DOHH2 (cell line): Measurements from ENCODE around the gene PROC.

Experiments
- H3F3A ChIP-seq: fragments of 200-600 bp; sonication (generic), shearing (Covaris generic); 2 replicates; pipeline ENCODE4 v1.6.0; 2016; ENCODE audit warnings: antibody characterized with exemption, mild to moderate bottlenecking; ENCODE audit not compliant: control insufficient read depth, insufficient read depth
- H3K27ac ChIP-seq: fragments of 200-600 bp; sonication (generic); 2 replicates; pipeline ENCODE4 v1.5.1; 2014; ENCODE audit warnings: low read depth, mild to moderate bottlenecking, low read length, moderate library complexity
- H3K27me3 ChIP-seq: fragments of 200-600 bp; sonication (generic); 2 replicates; pipeline ENCODE4 v1.6.1; 2014; ENCODE audit warnings: mild to moderate bottlenecking, low read length, mixed read lengths; ENCODE audit not compliant: control insufficient read depth
- H3K36me3 ChIP-seq: fragments of 200-600 bp; sonication (generic); 2 replicates; pipeline ENCODE4 v1.6.1; 2014; ENCODE audit warnings: mild to moderate bottlenecking, low read length, moderate library complexity, mixed read lengths; ENCODE audit not compliant: control insufficient read depth
- H3K4me1 ChIP-seq: fragments of 200-600 bp; sonication (generic); 2 replicates; pipeline ENCODE4 v1.6.1; 2014; ENCODE audit warnings: mild to moderate bottlenecking, low read length, mixed read lengths; ENCODE audit not compliant: control insufficient read depth
- H3K4me2 ChIP-seq: fragments of 200-600 bp; sonication (generic); 2 replicates; pipeline ENCODE4 v1.6.0; 2014; ENCODE audit warnings: mild to moderate bottlenecking, low read length, moderate library complexity
- H3K4me3 ChIP-seq: fragments of 200-600 bp; sonication (generic); 2 replicates; pipeline ENCODE4 v1.5.1; 2014; ENCODE audit warnings: mild to moderate bottlenecking, low read length, mixed read lengths
- H3K79me2 ChIP-seq: fragments of 200-600 bp; sonication (generic); 2 replicates; pipeline ENCODE4 v1.6.1; 2014; ENCODE audit warnings: mild to moderate bottlenecking, low read length, mixed read lengths; ENCODE audit not compliant: control insufficient read depth
- H3K9me2 ChIP-seq: fragments of 200-600 bp; sonication (generic); replicated peaks from 2 replicates; pipeline ENCODE4 v1.6.1; 2014; ENCODE audit warnings: mild to moderate bottlenecking, low read length, mixed read lengths; ENCODE audit not compliant: control insufficient read depth
- H3K9me3 ChIP-seq: fragments of 200-600 bp; sonication (generic); 2 replicates; pipeline ENCODE4 v1.6.1; 2014; ENCODE audit warnings: antibody characterized with exemption, low read length, mixed read lengths; ENCODE audit not compliant: control insufficient read depth, insufficient read depth
- H4K20me1 ChIP-seq: fragments of 200-600 bp; sonication (generic); 2 replicates; pipeline ENCODE4 v1.6.0; 2014; ENCODE audit warnings: low read depth, mild to moderate bottlenecking, antibody characterized with exemption, low read length, moderate library complexity; ENCODE audit not compliant: control insufficient read depth, insufficient read depth
- CTCF ChIP-seq: fragments of 200-600 bp; sonication (generic); IDR thresholded peaks from one replicate; pipeline ENCODE4 v1.5.1; 2014; ENCODE audit warnings: antibody characterized with exemption, mild to moderate bottlenecking, low read depth, low read length; ENCODE audit not compliant: poor library complexity, severe bottlenecking
- EZH2phosphoT487 ChIP-seq: fragments of 200-600 bp; sonication (generic); IDR thresholded peaks from 2 replicates; pipeline ENCODE4 v1.6.1; 2017; ENCODE audit warnings: borderline replicate concordance, mild to moderate bottlenecking, antibody characterized with exemption, low read length, moderate library complexity, mixed read lengths

Gene PROC

GRCh38 chr2:127378720-127379119 lies 39.5 kb upstream of the PROC start:
- no peaks in the 10 kb centered on the region for H3K9me2 ChIP-seq
- H3K9me3 ChIP-seq, result peaks cover 11% of the 10 kb centered on the region; the same call in 1 of the 2 replicates
- H3K27me3 ChIP-seq, result no peaks in the 10 kb centered on the region
- TF ChIP-seq EZH2phosphoT487 (no peak), CTCF (no peak)
- H3K4me2 ChIP-seq, result no peak overlapping the region
- H3K4me1 ChIP-seq, result no peaks in the 10 kb centered on the region
- no peak overlapping the region for H3K27ac ChIP-seq
- no peaks in the 10 kb centered on the region; the same call in 1 of the 2 replicates for H4K20me1 ChIP-seq
- no peaks in the 10 kb centered on the region for H3F3A ChIP-seq
- peaks cover 96% of the 10 kb centered on the region for H3K79me2 ChIP-seq
- H3K36me3 ChIP-seq, result peaks cover 12% of the 10 kb centered on the region
- H3K4me3 ChIP-seq, result no peak overlapping the region

DNA sequence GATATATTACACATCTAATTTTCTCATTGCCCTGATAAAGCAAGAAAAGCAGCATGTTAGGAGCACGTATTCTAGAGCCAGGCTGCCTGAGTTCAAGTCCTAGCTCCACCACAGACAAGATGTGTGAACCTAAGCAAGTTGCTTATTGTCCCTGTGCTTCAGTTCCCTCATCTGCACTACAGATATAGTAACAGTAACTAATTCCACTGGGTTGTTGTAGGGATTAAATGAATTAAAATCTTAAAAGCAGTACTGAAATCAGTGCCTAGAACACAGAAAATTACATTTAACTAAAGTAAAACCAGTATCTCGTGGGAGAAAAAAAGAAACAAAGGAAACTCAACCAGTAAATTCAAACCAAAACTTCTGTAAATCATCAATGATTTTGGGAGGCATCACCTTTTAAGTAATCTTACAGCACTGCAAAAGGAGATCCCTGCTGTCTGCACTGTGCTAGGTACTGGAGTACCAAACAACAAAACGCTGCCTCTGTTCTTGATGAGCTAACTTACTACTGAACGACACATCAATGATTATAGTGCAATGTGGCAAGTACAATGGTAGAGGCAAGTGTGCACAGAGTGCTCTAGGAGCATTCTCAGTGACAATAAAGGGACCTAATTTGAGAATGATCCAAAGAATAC lies 38.4 kb upstream of the PROC start:
- TF ChIP-seq EZH2phosphoT487, result no peak
- TF ChIP-seq CTCF, result no peak
- H3K27ac ChIP-seq, result no peak overlapping the region
- peaks cover 15% of the 10 kb centered on the region for H3K36me3 ChIP-seq
- H3K4me1 ChIP-seq, result peaks cover 2% of the 10 kb centered on the region; the same call in 1 of the 2 replicates
- H4K20me1 ChIP-seq, result no peaks in the 10 kb centered on the region; the same call in 1 of the 2 replicates
- peaks cover 94% of the 10 kb centered on the region for H3K79me2 ChIP-seq
- H3K4me2 ChIP-seq, result no peak overlapping the region
- H3K4me3 ChIP-seq, result no peak overlapping the region
- H3F3A ChIP-seq, result no peaks in the 10 kb centered on the region
- H3K9me3 ChIP-seq, result peaks cover 11% of the 10 kb centered on the region; the same call in 1 of the 2 replicates
- H3K9me2 ChIP-seq, result no peaks in the 10 kb centered on the region
- H3K27me3 ChIP-seq, result no peaks in the 10 kb centered on the region

- Histone ChIP-seq H3K4me2 (no peak overlapping the region), H3K9me2 (no peaks in the 10 kb centered on the region), H4K20me1 (peaks cover 9% of the 10 kb centered on the region), H3K4me3 (no peak overlapping the region), H3K79me2 (peaks cover 97% of the 10 kb centered on the region), H3K27me3 (no peaks in the 10 kb centered on the region), H3K9me3 (peaks cover 5% of the 10 kb centered on the region; the same call in 1 of the 2 replicates), H3K27ac (no peak overlapping the region), H3F3A (0 out of 2 replicates have a peak, but pooled peaks cover 1% of the 10 kb centered on the region), H3K4me1 (peaks cover 17% of the 10 kb centered on the region), H3K36me3 (peaks cover 13% of the 10 kb centered on the region)
- TF ChIP-seq EZH2phosphoT487 (no peak), CTCF (no peak)
These were observed 36.5 kb upstream of the PROC start for GRCh38 chr2:127381762-127382161.
